Memory B cell (primary cell): ENCODE results near the gene OR2B2.
"Not testable (repeated sequence)": the region's sequence is repeated elsewhere in the genome, so short reads cannot be mapped to it uniquely, and the experiment has no call there.

ENCODE experiments used
- ATAC-seq: fragments of 150-1000 bp; cut with Tn5 transposase; 2 replicates; pipeline ENCODE4 v1.10.0; 2021; ENCODE audit warnings: low read depth, mild to moderate bottlenecking, moderate library complexity
- DNase-seq, 2 donors: peaks; one replicate each; pipeline ENCODE4 v3.0.0; 2022; ENCODE audit warnings: low spot score in 2 of 2
- H3K27ac Mint-ChIP-seq: one replicate; pipeline ENCODE4 v1.8.0; 2022; ENCODE audit warnings: mild to moderate bottlenecking, moderate library complexity, mixed read lengths
- H3K27me3 Mint-ChIP-seq: one replicate; pipeline ENCODE4 v1.8.0; 2022; ENCODE audit warnings: mixed read lengths
- H3K36me3 Mint-ChIP-seq: one replicate; pipeline ENCODE4 v1.8.0; 2022; ENCODE audit warnings: mild to moderate bottlenecking, mixed read lengths
- H3K4me1 Mint-ChIP-seq: one replicate; pipeline ENCODE4 v1.8.0; 2022; ENCODE audit warnings: mixed read lengths
- H3K4me3 Mint-ChIP-seq: one replicate; pipeline ENCODE4 v1.8.0; 2022; ENCODE audit warnings: mild to moderate bottlenecking, moderate library complexity, mixed read lengths
- H3K9me3 Mint-ChIP-seq: one replicate; pipeline ENCODE4 v1.8.0; 2022; ENCODE audit warnings: mixed read lengths

Gene OR2B2

GRCh38 chr6:27911956-27912446 is at the start of gene OR2B2:
Gene OR2B2, minus strand, starts transcription at chr6:27912396. Its CDS starts 77 bp downstream, at chr6:27912319.
- H3K4me3 Mint-ChIP-seq: no peak within 1 kb of the TSS
- no peak within 1 kb of the TSS for H3K27ac Mint-ChIP-seq
- no peaks in the 10 kb centered on the region for H3K4me1 Mint-ChIP-seq
- DNase-seq: no peak
- no peaks in the 10 kb centered on the region for H3K36me3 Mint-ChIP-seq
- no peak for ATAC-seq
- H3K27me3 Mint-ChIP-seq: peaks cover 3% of the 10 kb centered on the region
- no peaks in the 10 kb centered on the region for H3K9me3 Mint-ChIP-seq

DNA sequence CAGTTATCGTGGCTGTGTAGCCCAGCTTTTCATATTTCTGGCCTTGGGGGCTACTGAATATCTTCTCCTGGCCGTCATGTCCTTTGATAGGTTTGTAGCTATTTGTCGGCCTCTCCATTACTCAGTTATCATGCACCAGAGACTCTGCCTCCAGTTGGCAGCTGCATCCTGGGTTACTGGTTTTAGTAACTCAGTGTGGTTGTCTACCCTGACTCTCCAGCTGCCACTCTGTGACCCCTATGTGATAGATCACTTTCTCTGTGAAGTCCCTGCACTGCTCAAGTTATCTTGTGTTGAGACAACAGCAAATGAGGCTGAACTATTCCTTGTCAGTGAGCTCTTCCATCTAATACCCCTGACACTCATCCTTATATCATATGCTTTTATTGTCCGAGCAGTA is 45.3 kb upstream of the OR2B2 start:
- Mint-ChIP-seq H3K9me3 (no peaks in the 10 kb centered on the region), H3K4me3 (no peak overlapping the region), H3K27me3 (peaks cover 6% of the 10 kb centered on the region), H3K36me3 (no peaks in the 10 kb centered on the region), H3K27ac (no peak overlapping the region), H3K4me1 (peaks cover 6% of the 10 kb centered on the region)
- DNase-seq (no peak), ATAC-seq (no peak)

GRCh38 chr6:27956941-27957340 is 44.7 kb upstream of the OR2B2 start, which contains the start of gene OR2B6:
Gene OR2B6, plus strand, starts transcription at chr6:27957241. Its CDS starts 0 bp downstream, at chr6:27957241.
- ATAC-seq: no peak
- H3K27ac Mint-ChIP-seq: no peak within 1 kb of the TSS
- no peak for DNase-seq
- H3K4me1 Mint-ChIP-seq: peaks cover 6% of the 10 kb centered on the region
- no peaks in the 10 kb centered on the region for H3K9me3 Mint-ChIP-seq
- no peaks in the 10 kb centered on the region for H3K36me3 Mint-ChIP-seq
- no peak within 1 kb of the TSS for H3K4me3 Mint-ChIP-seq
- peaks cover 6% of the 10 kb centered on the region for H3K27me3 Mint-ChIP-seq

DNA sequence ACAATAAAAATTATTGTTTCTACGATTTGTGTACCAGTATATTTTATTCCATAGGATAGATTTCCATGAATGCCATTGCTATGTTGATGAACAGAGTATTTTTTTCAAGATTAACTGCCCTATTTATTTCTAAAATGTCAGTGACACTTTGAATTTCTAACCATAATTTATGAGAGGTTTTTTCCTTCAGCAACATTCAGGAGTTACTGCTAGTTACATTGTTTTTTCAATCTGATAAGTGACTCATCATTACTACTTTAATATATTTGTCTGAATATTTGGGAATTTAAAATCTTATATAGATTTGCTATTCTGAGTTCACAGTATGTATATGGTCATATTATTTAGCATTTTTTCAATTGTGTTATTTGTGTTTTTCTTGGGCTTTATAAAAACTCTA is 38.8 kb upstream of the OR2B2 start:
- ATAC-seq: no peak
- Mint-ChIP-seq H3K9me3 (peaks cover 7% of the 10 kb centered on the region), H3K27ac (no peak overlapping the region), H3K4me1 (no peaks in the 10 kb centered on the region), H3K4me3 (no peak overlapping the region), H3K36me3 (no peaks in the 10 kb centered on the region), H3K27me3 (peaks cover 1% of the 10 kb centered on the region)
- no peak for DNase-seq

GRCh38 chr6:27948237-27948636 is 36.0 kb upstream of the OR2B2 start:
- H3K4me3 Mint-ChIP-seq: no peak overlapping the region
- no peak for DNase-seq
- H3K36me3 Mint-ChIP-seq: no peaks in the 10 kb centered on the region
- H3K27me3 Mint-ChIP-seq: peaks cover 1% of the 10 kb centered on the region
- no peak overlapping the region for H3K27ac Mint-ChIP-seq
- H3K4me1 Mint-ChIP-seq: no peaks in the 10 kb centered on the region
- H3K9me3 Mint-ChIP-seq: peaks cover 7% of the 10 kb centered on the region
- ATAC-seq: no peak

DNA sequence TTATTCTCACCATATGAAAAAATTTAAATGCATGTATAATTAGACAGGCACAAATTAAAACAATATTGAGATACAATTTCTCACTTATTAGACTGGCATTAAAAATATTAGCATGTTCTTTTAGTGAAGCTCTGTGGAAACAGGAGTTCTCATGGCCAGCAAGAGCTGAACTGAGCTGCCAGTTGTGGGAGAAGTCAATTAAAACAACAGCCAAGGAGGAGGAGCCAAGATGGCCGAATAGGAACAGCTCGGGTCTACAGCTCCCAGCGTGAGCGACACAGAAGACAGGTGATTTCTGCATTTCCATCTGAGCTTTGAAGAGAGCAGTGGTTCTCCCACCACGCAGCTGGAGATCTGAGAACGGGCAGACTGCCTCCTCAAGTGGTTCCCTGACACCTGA is 30.9 kb upstream of the OR2B2 start:
- H3K4me3 Mint-ChIP-seq, DNase-seq, H3K4me1 Mint-ChIP-seq, H3K9me3 Mint-ChIP-seq, ATAC-seq, H3K27ac Mint-ChIP-seq, H3K36me3 Mint-ChIP-seq, H3K27me3 Mint-ChIP-seq: not testable (repeated sequence)

DNA sequence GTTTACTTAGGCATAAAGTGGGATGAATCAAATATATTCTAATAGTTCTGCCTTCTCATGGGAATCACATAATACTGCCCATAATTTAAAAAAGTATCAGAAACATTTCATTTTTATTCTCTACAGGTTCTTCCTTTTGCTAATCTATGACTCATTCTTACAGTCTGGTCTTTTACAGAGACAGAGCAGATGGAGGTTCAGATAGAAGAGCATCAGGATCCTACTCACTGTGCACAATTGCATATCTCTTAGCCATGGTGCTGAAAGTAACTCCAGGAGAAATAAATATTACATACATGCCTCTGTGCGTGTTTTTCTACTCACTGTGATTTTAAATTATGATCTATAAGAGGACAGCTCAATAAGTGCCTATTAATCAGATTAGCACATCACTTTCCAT is 28.6 kb upstream of the OR2B2 start:
- no peak for ATAC-seq
- H3K4me1 Mint-ChIP-seq: no peaks in the 10 kb centered on the region
- no peak overlapping the region for H3K27ac Mint-ChIP-seq
- no peak overlapping the region for H3K4me3 Mint-ChIP-seq
- H3K36me3 Mint-ChIP-seq: no peaks in the 10 kb centered on the region
- DNase-seq: no peak
- H3K9me3 Mint-ChIP-seq: no peaks in the 10 kb centered on the region
- H3K27me3 Mint-ChIP-seq: peaks cover 11% of the 10 kb centered on the region

GRCh38 chr6:27931209-27931608 is 19.0 kb upstream of the OR2B2 start:
- Mint-ChIP-seq H3K36me3 (peaks cover 8% of the 10 kb centered on the region), H3K9me3 (peaks cover 9% of the 10 kb centered on the region), H3K4me1 (no peaks in the 10 kb centered on the region), H3K27ac (no peak overlapping the region), H3K27me3 (peaks cover 5% of the 10 kb centered on the region), H3K4me3 (no peak overlapping the region)
- no peak for DNase-seq
- no peak for ATAC-seq

- H3K4me3 Mint-ChIP-seq, ATAC-seq: not testable (repeated sequence)
These were observed 17.7 kb upstream of the OR2B2 start for GRCh38 chr6:27929930-27930329.

DNA sequence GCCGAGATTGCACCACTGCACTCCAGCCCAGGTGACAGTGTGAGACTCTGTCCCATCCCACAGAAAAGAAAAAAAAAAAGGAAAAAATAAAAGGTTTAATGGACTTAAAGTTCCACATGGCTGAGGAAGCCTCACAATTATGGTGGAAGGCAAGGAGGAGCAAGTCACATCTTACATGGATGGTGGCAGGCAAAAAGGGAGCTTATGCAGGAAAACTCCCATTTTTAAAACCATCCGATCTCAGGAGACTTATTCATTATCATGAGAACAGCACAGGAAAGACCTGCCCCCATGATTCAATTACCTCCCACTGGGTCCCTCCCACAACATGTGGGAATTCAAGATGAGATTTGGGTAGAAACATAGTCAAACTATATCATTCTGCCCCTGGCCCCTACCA is 15.8 kb upstream of the OR2B2 start:
- not testable (repeated sequence) for H3K4me3 Mint-ChIP-seq

More at GRCh38 chr6:27929930-27930329, 17.7 kb upstream of the OR2B2 start:
- not testable (repeated sequence) for DNase-seq, H3K9me3 Mint-ChIP-seq, H3K27me3 Mint-ChIP-seq, H3K36me3 Mint-ChIP-seq, H3K27ac Mint-ChIP-seq, H3K4me1 Mint-ChIP-seq

DNA sequence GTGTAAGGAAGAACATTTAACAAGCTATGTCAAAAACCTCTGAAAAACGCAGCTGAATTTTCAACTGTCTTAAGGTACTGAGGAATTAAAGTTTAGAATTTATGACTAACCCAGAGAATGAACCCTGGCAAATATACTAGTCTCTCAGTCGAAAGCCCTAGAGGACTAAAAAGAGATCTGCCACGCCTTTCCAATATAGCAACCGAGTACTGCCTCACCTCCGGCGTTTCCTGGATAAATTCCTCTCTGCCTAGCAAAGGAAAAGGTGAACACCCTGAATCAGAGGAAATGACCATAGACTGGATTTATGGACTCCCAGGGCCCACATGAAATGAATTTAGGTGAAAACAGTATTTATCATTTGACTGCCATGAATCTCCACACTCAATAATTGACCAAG is 12.0 kb upstream of the OR2B2 start:
- DNase-seq (no peak), ATAC-seq (no peak)
- Mint-ChIP-seq H3K4me1 (no peaks in the 10 kb centered on the region), H3K27ac (no peak overlapping the region), H3K9me3 (peaks cover 2% of the 10 kb centered on the region), H3K4me3 (no peak overlapping the region), H3K27me3 (peaks cover 4% of the 10 kb centered on the region), H3K36me3 (no peaks in the 10 kb centered on the region)

More for the DNA sequence above, 15.8 kb upstream of the OR2B2 start:
- ATAC-seq, H3K4me1 Mint-ChIP-seq, H3K27ac Mint-ChIP-seq, H3K27me3 Mint-ChIP-seq, H3K36me3 Mint-ChIP-seq, H3K9me3 Mint-ChIP-seq, DNase-seq: not testable (repeated sequence)

GRCh38 chr6:27922949-27923348 is 10.8 kb upstream of the OR2B2 start:
- Mint-ChIP-seq H3K9me3 (no peaks in the 10 kb centered on the region), H3K4me3 (no peak overlapping the region), H3K27me3 (peaks cover 1% of the 10 kb centered on the region), H3K36me3 (no peaks in the 10 kb centered on the region), H3K4me1 (no peaks in the 10 kb centered on the region), H3K27ac (no peak overlapping the region)
- no peak for DNase-seq
- ATAC-seq: no peak

- no peaks in the 10 kb centered on the region for H3K36me3 Mint-ChIP-seq
- no peaks in the 10 kb centered on the region for H3K9me3 Mint-ChIP-seq
- H3K27ac Mint-ChIP-seq: no peak overlapping the region
- H3K4me1 Mint-ChIP-seq: peaks cover 2% of the 10 kb centered on the region
- H3K27me3 Mint-ChIP-seq: no peaks in the 10 kb centered on the region
- no peak for DNase-seq
- no peak for ATAC-seq
- H3K4me3 Mint-ChIP-seq: no peak overlapping the region
These were observed 4.2 kb downstream of the OR2B2 start for GRCh38 chr6:27908017-27908416.

- H3K9me3 Mint-ChIP-seq: no peaks in the 10 kb centered on the region
- H3K36me3 Mint-ChIP-seq: no peaks in the 10 kb centered on the region
- peak overlapping the region; percentile 99 for H3K27ac Mint-ChIP-seq
- no peaks in the 10 kb centered on the region for H3K27me3 Mint-ChIP-seq
- ATAC-seq (peak; percentile 75), DNase-seq (peak; percentile 88)
- peak overlapping the region; percentile 82 for H3K4me3 Mint-ChIP-seq
- peaks cover 5% of the 10 kb centered on the region for H3K4me1 Mint-ChIP-seq
These were observed 9.6 kb downstream of the OR2B2 start for GRCh38 chr6:27902335-27903314.
